Measurements from ENCODE around the gene FOXK2.
A peak's percentile ranks its signal among the peaks of the same experiment; 100 is the strongest.
"Not testable (repeated sequence)": the region's sequence is repeated elsewhere in the genome, so short reads cannot be mapped to it uniquely, and the experiment has no call there.

FOXK2 gene

DNA sequence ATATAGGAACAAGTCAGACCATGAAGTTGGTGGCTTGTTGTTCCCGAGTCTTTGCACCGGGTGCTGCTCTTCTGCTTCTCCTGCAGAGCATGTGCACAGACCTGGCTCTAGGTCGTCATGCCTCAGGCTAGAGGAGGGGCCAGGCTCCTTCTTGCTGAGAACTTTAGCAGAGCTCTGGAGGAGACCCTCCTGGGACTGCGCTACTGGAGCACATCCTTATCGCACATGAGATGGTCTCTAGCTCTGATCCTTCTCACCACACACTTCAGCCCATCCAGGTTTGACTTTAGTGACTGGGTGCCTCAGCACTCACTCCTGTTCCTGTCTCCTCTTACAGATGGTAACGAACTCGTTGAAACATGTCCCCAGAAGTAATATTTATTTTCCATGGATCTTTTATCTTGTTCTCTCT is 14.9 kb downstream of the FOXK2 start:
- DNase-seq = no peak

DNA sequence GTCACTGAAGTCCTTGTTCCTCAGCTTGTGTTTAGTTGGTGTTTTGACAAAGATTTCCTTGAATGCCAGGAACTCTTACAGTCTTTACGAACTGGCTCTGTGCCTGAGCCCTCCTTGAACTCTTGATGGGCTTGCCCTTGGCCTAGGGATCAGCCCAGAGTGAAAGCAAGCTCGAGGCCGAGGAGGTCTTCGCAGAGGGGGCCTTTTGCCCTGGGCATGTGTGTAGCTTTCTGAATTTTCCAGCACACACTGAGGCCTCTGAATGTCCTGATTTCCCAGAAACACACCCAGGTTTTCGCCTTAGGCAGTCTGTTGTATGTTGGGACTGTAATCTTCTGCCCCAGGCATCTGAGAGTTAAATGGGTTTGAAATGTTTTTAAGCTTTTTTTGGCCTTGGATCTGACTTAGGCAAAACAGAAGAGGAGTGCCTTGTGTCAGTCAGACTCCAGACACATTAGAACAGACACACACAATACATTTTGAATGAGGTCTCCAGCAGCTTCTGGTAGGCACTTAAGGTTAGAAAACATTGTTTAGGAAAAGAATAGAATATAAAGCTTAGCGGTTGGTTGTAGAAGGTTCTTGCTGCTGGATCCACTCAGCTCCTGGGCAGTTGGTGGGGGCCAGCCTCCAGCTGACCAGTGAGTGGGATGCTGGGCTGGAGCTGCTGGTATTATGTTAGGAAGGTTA is 17.1 kb downstream of the FOXK2 start:
- no peak for DNase-seq

DNA sequence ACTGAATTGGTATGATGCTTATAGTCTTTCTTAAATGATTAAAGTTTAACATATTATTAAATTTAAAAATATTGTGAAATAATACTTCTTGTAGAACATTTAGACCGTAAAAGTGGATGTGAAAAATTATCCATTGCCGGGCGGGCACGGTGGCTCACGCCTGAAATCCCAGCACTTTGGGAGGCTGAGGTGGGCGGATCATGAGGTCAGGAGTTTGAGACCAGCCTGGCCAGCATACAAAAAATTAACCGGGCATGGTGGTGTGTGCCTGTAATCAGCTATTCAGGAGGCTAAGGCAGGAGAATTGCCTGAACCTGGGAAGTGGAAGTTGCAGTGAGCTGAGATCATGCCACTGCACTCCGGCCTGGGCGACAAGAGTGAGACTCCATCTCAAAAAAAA is 17.7 kb downstream of the FOXK2 start:
- not testable (repeated sequence) for DNase-seq

DNA sequence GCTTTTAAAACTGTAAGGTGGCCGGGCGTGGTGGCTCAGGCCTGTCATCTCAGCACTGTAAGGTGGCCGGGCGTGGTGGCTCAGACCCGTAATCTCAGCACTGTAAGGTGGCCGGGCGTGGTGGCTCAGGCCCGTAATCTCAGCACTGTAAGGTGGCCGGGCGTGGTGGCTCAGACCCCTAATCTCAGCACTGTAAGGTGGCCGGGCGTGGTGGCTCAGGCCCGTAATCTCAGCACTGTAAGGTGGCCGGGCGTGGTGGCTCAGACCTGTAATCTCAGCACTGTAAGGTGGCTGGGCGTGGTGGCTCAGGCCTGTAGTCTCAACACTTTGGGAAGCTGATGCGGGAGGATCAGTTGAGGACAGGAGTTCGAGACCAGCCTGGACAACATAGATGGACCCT is 19.5 kb downstream of the FOXK2 start:
- not testable (repeated sequence) for DNase-seq

DNA sequence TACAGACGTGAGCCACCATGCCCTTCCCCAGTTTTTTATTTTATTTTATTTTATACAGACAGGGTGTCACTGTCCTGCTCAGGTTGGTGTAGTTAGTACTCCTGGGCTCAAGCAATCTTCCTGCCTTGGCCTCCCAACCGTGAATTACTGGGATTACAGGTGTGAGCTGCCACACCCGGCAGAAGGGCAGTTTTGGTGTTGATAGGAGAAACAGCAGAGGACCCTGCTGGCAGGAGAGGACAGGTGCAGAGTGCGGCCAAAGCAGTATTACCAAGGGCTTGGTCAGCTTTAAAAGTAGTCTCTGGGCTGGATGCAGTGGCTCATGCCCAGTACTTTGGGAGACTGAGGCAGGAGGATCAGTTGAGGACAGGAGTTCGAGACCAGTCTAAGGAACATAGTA is 22.9 kb downstream of the FOXK2 start:
- no peak for DNase-seq

DNA sequence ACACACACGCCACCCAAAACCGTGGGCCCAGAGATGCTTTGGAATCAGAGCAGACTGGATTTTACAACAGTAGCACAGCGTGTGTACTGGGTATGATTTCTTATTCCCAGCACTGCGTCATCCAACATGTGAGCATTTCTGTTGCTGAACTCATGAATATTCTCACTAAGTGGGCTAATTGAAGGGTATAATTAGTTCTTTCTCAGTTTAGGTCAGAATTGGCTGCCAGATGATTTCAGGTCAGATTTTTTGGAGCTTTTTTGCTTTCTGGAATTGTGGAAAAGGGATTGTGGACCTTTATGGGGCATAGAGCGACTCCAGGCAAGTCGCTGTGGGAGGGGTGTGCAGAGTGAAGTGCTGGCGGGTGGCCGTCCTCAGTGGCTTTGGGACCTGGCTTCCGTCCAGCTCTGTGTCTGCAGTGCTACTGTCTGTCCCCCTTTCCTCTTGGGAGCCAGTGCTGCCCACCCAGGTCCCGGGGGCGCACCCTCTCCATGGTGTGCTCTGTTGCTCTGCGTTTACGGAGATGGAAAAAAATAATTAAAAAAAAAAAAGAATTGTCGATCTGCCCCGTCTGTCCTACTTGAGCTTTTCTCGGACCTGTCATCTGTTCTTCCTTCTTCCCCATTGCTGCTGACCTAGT is 25.0 kb downstream of the FOXK2 start:
- no peak for DNase-seq

DNA sequence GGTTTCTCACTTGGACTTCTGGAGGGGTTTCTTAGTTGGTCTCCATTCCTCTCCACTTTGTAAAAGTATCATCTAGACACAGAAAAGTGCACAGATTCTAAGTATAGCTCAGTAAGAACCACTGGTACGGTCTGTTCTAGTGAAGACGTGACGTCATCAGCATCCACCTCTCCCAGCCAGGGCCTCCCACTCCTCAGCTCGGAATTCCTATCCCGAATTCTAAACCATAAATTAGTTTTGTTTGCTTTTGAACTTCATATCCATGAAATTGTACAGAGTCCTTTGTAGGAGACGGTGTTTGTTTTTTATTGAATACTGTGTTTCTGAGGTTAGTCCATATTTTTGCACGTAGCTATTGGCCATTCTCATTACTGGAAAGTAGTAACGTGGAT is 25.5 kb downstream of the FOXK2 start:
- DNase-seq = no peak

DNA sequence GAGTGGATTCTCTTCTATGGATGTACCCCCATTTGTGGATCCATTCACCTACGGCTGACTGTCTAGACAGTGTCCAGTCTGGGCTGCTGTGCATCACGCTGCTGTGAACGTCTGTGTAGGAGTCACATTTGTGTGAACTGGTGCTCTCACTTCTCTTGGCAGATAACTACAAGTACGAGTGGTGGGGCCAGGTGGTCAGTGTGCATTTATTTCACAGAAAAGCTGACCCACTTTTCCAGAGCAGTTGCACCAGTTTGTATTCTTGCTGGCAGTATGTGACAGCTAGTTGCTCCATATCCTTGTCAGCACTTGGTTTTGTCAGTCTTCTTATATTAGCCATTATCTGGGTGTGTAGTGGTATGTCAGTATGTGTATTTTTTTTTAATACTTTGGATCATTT is 28.4 kb downstream of the FOXK2 start:
- DNase-seq = no peak

DNA sequence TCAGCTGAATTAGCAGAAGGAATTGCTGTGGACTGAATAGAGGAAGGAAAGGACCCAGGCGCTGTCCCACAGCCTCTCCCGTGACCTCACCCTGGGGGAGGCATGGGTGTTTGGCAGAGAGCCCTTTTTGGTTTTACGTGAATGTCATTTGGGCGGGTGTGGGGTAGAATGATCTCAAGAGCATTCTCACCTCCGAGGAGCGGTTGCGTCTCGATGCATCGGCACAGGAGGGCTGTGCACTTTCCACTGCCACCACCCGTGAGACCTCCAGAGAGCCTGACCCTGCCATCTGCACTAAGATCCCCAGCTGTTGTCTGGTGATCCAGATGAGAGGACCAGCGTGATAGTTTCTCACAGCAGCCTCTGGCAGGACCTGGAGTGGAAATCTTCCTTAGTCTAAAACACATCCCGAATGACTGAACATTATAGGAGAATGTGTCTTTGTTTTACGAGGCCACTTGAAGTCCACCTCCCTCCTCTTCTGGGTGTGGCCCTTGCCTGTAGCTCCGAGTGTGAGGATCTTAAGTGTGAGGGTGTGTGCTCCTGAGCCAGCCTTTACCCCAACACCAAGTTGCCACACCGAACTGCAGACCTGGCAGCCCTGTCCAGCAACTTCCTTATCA is 29.3 kb downstream of the FOXK2 start:
- DNase-seq = no peak

DNA sequence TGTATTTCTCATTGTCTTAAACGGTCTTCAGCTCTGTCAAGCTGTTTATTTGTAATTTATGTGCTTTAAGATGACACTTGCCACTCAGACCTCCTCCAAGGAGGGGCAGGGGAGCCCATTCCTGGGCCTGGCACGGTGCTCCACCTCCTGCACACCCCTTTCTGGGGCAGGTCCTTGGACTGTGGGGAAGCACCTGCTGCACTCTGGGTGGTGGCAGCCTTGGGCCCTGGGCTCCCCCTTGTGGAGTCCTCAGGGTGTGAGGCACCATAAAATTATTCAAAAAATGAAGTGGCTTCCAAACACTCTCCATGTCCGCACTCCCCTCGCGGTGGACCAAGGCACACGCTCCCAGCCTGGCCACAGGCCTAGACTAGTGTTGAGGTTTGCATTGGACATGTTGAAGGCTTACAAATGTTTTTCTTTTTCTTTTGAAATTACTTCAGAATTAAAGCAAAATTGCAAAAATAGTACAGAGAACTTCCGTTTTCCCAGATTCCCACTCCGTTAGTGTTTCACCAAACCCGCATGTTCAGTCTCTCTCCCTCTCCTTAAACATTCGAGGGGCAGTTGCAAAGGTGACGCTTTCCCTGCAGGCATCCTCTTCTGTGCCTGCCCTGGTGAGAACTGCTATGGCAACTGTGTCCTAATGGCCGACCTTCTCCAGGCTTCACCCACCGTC is 32.4 kb downstream of the FOXK2 start:
- DNase-seq = peak; percentile 62 to 79 (median 74)

DNA sequence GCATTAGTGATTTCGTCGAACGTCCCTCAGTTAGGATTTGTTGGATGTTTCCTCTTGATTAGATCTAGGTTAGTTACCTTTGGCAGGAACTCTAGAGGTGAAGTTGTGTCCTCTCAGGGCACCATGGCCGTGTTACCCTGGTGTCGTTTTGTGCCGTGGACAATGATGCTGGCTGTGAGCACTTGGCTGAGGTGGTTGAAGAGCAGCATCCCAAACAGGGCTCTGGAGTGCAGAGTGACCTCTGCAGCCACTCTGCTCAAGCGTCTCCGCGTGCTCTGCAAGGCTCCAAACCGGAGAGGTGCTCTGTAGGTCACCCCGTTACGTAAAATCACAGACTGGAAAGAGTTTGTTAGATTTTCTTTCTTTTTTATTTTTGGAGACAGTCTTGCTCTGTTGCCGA is 33.0 kb downstream of the FOXK2 start:
- no peak for DNase-seq

DNA sequence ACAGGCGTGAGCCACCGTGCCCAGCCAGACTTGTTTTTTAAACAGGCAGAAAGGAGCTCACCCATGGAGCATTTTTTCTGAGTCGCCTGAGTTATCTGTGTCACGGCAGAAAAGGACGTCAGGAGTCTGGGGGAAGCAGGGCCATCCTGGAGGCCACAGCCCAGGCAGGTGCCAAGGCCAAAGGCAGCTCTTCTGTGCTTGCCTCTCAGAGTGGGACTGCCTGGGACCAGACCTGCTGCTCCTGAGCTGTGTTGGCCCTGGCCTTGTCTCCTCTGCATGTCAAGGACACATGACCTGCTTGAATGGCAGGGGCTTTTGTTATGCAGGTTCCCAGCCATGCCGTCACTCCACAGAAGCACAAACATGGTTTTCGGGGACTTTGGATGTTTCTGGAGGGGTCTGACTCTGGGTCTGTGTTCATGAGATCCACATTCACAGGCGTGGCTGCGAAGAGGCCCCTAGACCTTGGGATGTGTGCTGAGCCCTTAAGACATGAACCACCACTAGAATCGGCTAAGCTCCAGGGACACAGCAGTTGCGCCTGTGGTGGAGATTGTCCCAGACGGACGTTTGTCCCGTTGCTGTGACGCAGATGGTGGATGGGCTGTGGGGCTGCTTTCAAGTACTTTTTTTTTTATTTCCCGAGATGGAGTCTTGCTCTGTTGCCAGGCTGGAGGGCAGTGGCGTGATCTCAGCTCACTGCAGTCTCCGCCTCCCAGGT is 33.8 kb downstream of the FOXK2 start:
- DNase-seq = no peak

DNA sequence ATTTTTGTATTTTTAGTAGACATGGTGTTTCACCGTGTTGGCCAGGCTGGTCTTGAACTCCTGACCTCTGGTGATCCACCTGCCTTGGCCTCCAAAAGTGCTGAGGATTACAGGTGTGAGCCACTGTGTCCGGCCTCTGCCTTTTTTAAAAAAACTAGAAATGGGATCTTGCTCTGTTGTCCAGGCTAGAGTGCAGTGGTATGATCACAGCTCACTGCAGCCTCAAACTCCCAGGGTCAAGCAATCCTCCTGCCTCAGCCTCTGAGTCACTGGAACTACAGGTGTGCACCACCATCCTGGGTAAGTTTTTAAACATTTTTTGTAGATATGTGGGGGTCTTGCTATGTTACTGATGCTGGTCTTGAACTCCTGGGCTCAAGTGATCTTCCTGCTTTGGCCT is 38.0 kb downstream of the FOXK2 start:
- not testable (repeated sequence) for DNase-seq

DNA sequence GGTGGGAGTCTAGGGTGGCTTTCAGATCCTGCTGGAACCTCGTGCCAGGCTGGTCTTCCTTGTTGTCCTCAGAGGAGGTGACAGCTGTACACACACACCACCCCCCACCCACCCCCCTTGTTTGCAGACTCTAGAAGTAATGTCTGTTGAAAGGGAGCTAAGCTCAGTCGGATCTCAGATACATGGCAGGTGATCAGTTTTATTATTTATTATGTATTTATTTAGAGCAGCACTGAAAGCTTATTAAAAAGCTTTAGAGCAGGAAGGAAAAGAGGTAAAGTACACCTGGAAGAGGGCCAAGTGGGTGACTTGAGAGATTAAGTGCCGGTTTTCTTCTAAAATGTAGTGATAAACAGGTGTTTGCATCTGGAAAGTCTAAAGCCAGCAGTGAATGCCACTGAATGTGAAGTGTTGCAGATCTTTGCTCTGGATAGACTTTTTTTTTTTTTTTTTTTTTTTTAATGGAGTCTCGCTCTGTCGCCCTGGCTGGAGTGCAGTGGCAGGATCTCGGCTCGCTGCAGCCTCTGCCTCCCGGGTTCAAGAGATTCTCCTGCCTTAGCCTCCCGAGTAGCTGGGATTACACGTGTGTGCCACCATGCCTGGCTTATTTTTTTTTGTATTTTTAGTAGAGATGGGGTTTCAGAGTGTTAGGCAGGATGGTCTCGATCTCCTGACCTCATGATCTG is 40.2 kb downstream of the FOXK2 start:
- DNase-seq = no peak

DNA sequence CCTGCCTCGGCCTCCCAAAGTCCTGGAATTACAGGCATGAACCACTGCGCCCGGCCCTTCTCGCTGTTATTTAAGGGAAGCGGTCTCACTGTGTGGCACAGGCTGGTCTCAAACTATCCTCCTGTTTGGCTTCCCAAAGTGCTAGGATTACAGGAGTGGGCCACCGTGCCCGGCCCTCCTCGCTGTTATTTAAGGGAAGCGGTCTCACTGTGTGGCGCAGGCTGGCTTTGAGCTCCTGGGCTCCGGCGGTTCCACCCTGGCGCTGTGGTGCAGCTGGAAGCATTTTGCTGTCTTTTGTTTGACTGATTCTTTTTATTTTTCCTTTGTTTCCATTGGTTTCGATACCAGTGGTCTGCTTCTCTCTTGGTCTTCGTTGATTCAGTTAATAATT is 40.7 kb downstream of the FOXK2 start:
- DNase-seq = no peak

DNA sequence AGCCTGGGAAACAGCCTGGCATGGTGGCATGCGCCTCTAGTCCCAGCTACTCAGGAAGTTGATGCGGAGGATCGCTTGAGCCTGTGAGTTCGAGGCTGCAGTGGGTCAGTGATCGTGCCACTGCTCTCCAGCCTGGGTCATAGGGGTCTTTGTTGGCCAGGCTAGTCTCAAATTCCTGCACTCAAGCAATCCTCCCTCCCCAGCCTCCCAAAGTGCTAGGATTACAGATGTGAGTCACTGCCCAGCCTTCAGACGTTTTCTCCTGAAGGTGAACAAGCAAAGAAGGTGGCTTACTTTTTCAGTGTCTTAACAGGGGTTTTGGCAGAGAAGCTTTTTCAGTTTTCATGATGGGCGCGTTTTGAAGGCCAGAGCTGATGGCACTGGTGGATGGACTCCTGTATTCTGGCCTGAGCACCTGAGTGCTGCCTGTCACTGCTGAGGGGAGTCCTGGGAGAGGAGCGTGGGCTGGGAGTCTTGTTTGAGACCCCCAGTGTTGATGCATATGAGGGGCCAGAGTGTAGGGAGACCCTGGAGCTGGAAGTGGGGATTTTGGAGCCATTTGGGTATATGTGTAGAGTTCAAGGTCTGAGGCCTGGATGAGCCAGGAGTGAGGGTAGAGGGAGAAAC is 41.4 kb downstream of the FOXK2 start:
- DNase-seq = no peak

DNA sequence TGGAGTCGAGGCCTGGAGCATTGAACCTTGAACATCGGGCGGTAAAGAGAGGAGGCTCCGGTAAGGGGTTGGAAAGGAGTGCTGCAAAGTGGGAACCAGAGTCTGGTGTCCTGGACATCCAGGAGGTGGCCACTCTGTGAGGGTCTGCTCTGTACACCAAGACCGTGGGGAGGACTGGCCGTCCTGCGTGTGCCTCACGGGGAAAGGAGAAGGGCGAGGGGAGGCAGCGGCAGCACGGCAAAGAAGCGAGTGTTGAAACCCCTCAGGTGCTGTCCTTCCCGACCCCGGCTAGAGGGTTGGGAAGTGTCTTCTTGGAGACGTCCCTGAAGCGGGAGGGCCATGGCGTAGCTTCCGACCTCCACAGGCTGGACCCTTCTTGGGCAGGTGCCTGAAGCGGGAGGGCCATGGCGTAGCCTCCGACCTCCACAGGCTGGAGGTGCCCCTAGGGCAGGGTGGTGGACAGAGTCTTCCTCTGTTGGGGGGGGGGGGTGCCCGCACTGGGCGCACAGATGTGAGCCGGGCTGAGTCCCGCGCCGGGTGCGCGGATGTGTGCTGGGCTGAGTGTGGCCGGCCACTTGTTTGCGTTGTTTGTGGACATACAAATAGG is 42.0 kb downstream of the FOXK2 start:
- no peak for DNase-seq

DNA sequence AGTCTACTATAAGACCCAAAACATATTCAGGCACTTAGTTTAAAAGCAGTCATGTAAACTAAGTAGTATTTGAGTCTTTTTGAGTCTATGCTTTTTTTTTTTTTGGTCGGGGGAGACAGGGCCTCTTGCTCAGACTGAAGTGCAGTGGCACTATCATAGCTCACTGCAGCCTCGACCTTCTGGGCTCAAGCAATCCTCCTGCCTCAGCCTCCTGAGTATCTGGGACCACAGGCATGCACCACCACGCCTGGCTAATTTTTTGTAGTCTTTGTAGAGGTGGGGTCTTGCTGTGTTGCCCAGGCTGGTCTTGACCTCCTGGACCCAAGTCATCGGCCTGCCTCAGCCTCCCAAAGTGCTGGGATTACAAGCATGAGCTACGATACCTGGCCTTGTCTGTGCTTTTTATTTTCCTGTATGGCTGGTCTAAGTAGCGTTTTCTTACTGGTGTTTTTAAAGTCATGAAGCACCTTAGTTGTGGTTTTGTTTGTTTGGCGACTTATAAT is 43.2 kb downstream of the FOXK2 start:
- not testable (repeated sequence) for DNase-seq

DNA sequence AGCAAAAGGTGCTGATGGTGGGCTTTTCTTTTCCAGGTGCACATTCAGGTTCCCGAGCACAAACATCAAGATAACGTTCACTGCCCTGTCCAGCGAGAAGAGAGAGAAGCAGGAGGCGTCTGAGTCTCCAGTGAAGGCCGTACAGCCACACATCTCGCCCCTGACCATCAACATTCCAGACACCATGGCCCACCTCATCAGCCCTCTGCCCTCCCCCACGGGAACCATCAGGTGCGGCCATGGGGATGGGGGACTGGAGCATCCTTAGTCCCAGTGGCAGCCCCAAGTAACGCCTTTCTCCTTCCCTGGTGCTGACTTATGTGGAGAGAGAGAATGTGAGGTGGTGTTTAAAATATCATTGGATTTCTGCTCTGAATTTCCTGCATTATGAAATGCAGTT is 43.8 kb downstream of the FOXK2 start:
- no peak for DNase-seq

DNA sequence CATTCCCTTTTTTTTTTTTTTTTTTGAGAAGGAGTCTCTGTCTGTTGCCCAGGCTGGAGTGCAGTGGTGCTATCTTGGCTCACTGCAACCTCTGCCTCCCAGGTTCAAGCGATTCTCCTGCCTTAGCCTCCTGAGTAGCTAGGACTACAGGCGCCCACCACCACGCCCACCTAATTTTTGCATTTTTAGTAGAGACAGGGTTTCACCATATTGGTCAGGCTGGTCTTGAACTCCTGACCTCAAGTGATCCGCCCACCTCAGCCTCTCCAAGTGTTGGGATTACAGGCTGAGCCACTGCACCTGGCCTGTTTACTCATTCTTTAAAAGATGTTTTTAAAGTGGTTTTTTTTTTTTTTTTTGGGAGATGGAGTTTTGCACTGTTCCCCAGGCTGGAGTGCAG is 44.2 kb downstream of the FOXK2 start:
- DNase-seq = not testable (repeated sequence)

DNA sequence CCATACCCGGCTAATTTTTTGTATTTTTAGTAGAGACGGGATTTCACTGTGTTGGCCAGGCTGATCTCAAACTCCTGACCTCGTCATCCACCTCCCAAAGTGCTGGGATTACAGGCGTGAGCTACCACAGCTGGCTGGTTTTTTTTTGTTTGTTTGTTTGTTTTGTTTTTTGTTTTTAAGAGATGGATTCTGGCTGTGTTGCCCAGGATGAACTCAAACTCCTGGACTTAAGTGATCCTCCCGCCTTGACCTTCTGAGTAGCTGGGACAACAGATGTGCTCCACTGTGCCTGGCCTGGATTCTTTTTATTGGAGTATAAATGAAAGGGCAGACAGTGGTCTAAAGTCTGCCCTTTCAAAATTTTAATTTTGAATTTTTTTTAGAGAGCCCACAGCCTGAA is 44.7 kb downstream of the FOXK2 start:
- DNase-seq = no peak
